HCT116 (cell line): Measurements from ENCODE around the gene EDDM3A.

Experiments used
- CEBPB ChIP-seq: IDR thresholded peaks from 2 replicates; pipeline ENCODE4 v1.6.1; 2012; ENCODE audit warnings: low read depth
- CTCF ChIP-seq, 3 experiments: fragments of 200-600 bp in 1 of 3; sonication (generic) in 1 of 3; IDR thresholded peaks in 2 of 3; conservative IDR thresholded peaks in 1 of 3; 2 replicates each; pipeline ENCODE4 v1.5.1; 2012 to 2017; ENCODE audit warnings: low read depth in 2 of 3, low read length in 2 of 3, antibody characterized with exemption in 1 of 3, borderline replicate concordance in 1 of 3, control low read depth in 1 of 3, mild to moderate bottlenecking in 1 of 3, mixed read lengths in 1 of 3, mixed run types in 1 of 3, moderate library complexity in 1 of 3; ENCODE audit not compliant: insufficient read depth in 1 of 3
- EZH2 ChIP-seq: fragments of 200-600 bp; sonication (generic); IDR thresholded peaks from 2 replicates; pipeline ENCODE4 v1.6.1; 2017; ENCODE audit warnings: antibody characterized with exemption, mixed run types
- MAX ChIP-seq: IDR thresholded peaks from 2 replicates; pipeline ENCODE4 v1.6.1; 2012
- POLR2A ChIP-seq: IDR thresholded peaks from 2 replicates; pipeline ENCODE4 v1.7.0; 2011; ENCODE audit warnings: borderline replicate concordance; ENCODE audit not compliant: insufficient read depth, insufficient read length; ENCODE audit errors: extremely low read depth
- POLR2AphosphoS5 ChIP-seq: IDR thresholded peaks from 2 replicates; pipeline ENCODE4 v1.6.1; 2011; ENCODE audit warnings: mild to moderate bottlenecking, low read depth, low read length, moderate library complexity
- SP1 ChIP-seq: IDR thresholded peaks from 2 replicates; pipeline ENCODE4 v1.6.1; 2012; ENCODE audit warnings: low read depth
- SRF ChIP-seq: IDR thresholded peaks from 2 replicates; pipeline ENCODE4 v1.6.1; 2012; ENCODE audit warnings: low read depth
- TCF7L2 ChIP-seq: IDR thresholded peaks from 2 replicates; pipeline ENCODE4 v1.7.0; 2011; ENCODE audit warnings: borderline replicate concordance, inconsistent platforms; ENCODE audit not compliant: insufficient read depth, insufficient read length; ENCODE audit errors: extremely low read depth
- ZBTB33 ChIP-seq: IDR thresholded peaks from 2 replicates; pipeline ENCODE4 v1.6.1; 2011; ENCODE audit warnings: mild to moderate bottlenecking, low read length, moderate library complexity; ENCODE audit not compliant: insufficient replicate concordance; ENCODE audit errors: extremely low read depth
- ZFX ChIP-seq: fragments of 450-650 bp; IDR thresholded peaks from 2 replicates; pipeline ENCODE4 v1.6.1; 2017
- ZNF274 ChIP-seq: fragments of 200-500 bp; sonication (Bioruptor generic); IDR thresholded peaks from 2 replicates; pipeline ENCODE4 v1.6.1; 2014; ENCODE audit warnings: mild to moderate bottlenecking, low read depth, low read length, inconsistent platforms
- TF ChIP-seq, protein P1 (sequence below): IDR thresholded peaks from 2 replicates; pipeline ENCODE4 v1.6.1; 2012; ENCODE audit warnings: low read depth

GRCh38 chr14:20768593-20768892 is 22.9 kb downstream of the EDDM3A start:
- TF ChIP-seq EZH2, result no peak
- TF ChIP-seq CTCF (IDR thresholded peaks at IDR 0.05 in 2 of 3, conservative IDR thresholded peaks at IDR 0.05 in 1 of 3; ENCODE audit: borderline replicate concordance in 1 of 3, insufficient read depth in 1 of 3, low read depth in 2 of 3, low read length in 2 of 3), result no peak
- TF ChIP-seq, protein P1, sequence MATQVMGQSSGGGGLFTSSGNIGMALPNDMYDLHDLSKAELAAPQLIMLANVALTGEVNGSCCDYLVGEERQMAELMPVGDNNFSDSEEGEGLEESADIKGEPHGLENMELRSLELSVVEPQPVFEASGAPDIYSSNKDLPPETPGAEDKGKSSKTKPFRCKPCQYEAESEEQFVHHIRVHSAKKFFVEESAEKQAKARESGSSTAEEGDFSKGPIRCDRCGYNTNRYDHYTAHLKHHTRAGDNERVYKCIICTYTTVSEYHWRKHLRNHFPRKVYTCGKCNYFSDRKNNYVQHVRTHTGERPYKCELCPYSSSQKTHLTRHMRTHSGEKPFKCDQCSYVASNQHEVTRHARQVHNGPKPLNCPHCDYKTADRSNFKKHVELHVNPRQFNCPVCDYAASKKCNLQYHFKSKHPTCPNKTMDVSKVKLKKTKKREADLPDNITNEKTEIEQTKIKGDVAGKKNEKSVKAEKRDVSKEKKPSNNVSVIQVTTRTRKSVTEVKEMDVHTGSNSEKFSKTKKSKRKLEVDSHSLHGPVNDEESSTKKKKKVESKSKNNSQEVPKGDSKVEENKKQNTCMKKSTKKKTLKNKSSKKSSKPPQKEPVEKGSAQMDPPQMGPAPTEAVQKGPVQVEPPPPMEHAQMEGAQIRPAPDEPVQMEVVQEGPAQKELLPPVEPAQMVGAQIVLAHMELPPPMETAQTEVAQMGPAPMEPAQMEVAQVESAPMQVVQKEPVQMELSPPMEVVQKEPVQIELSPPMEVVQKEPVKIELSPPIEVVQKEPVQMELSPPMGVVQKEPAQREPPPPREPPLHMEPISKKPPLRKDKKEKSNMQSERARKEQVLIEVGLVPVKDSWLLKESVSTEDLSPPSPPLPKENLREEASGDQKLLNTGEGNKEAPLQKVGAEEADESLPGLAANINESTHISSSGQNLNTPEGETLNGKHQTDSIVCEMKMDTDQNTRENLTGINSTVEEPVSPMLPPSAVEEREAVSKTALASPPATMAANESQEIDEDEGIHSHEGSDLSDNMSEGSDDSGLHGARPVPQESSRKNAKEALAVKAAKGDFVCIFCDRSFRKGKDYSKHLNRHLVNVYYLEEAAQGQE, result no peak
- no peak for TF ChIP-seq POLR2A
- no peak for TF ChIP-seq SP1
- no peak for TF ChIP-seq ZNF274
- no peak for TF ChIP-seq ZBTB33
- no peak for TF ChIP-seq TCF7L2
- TF ChIP-seq POLR2AphosphoS5, result no peak
- TF ChIP-seq MAX, result no peak
- no peak for TF ChIP-seq CEBPB
- TF ChIP-seq SRF, result no peak
- no peak for TF ChIP-seq ZFX
